Activated CD4-positive, alpha-beta T cell treated with anti-CD3 and anti-CD28 coated beads for 1 hour (primary cell): ENCODE results near the gene PRELP.

Experiments used
- DNase-seq: peaks from one replicate; pipeline ENCODE4 v3.0.0-alpha.2; 2020

PRELP gene

GRCh38 chr1:203526572-203526971 is 51.0 kb downstream of the PRELP start:
- DNase-seq, result no peak

- DNase-seq, result no peak
Observed at GRCh38 chr1:203527013-203527412, 51.4 kb downstream of the PRELP start.

GRCh38 chr1:203528063-203528462 is 52.5 kb downstream of the PRELP start:
- DNase-seq, result no peak

GRCh38 chr1:203528976-203529835 is 53.6 kb downstream of the PRELP start:
- DNase-seq, result no peak

- DNase-seq, result no peak
Observed at GRCh38 chr1:203531063-203531462, 55.5 kb downstream of the PRELP start.

- no peak for DNase-seq
Observed at GRCh38 chr1:203534012-203534411, 58.4 kb downstream of the PRELP start.

GRCh38 chr1:203534526-203534925 is 58.9 kb downstream of the PRELP start:
- DNase-seq, result no peak

GRCh38 chr1:203536575-203536974 is 61.0 kb downstream of the PRELP start:
- DNase-seq, result no peak

GRCh38 chr1:203536980-203537455 is 61.4 kb downstream of the PRELP start:
- DNase-seq, result no peak

GRCh38 chr1:203537806-203538464 is 62.3 kb downstream of the PRELP start:
- DNase-seq, result no peak

GRCh38 chr1:203538726-203539125 is 63.1 kb downstream of the PRELP start:
- DNase-seq, result no peak

- DNase-seq, result no peak
Observed at GRCh38 chr1:203539831-203540546, 64.4 kb downstream of the PRELP start.
